HUDEP-2 (cell line): ENCODE data around the gene CAMK1.
"Not testable (repeated sequence)": the region's sequence is repeated elsewhere in the genome, so short reads cannot be mapped to it uniquely, and the experiment has no call there.

Experiments used
- DNase-seq, 76 experiments: peaks; one replicate each; lab custom pipeline; 2025; ENCODE audit not compliant: unreplicated experiment in 76 of 76; lab: John Stamatoyannopoulos, UW

Gene CAMK1

GRCh38 chr3:9778143-9779074, 8.7 kb upstream of the CAMK1 start:
- DNase-seq, result peak in 4 of 76 experiments; percentile 4 to 49 (median 16)

- no peak for DNase-seq
These were observed 7.9 kb upstream of the CAMK1 start for GRCh38 chr3:9777694-9778021.

GRCh38 chr3:9776896-9777693, 7.3 kb upstream of the CAMK1 start:
- DNase-seq, result peak in 17 of 76 experiments; percentile 3 to 40 (median 21)

GRCh38 chr3:9771007-9771406, 1.3 kb upstream of the CAMK1 start:
- not testable (repeated sequence) for DNase-seq

- peak in 11 of 76 experiments; percentile 1 to 32 (median 12) for DNase-seq
These were observed 597 bp upstream of the CAMK1 start for GRCh38 chr3:9770276-9770812.

GRCh38 chr3:9769012-9769411, 735 bp downstream of the CAMK1 start:
- no peak for DNase-seq

- no peak for DNase-seq
These were observed 1.5 kb downstream of the CAMK1 start for GRCh38 chr3:9768141-9768775.

- no peak for DNase-seq
These were observed 2.3 kb downstream of the CAMK1 start for GRCh38 chr3:9767418-9767817.

GRCh38 chr3:9765865-9766264, 3.9 kb downstream of the CAMK1 start:
- DNase-seq, result no peak

GRCh38 chr3:9762871-9763270, 6.9 kb downstream of the CAMK1 start:
- DNase-seq, result no peak

GRCh38 chr3:9761919-9762318, 7.8 kb downstream of the CAMK1 start:
- DNase-seq, result no peak

GRCh38 chr3:9760779-9761505, 8.8 kb downstream of the CAMK1 start:
- DNase-seq, result no peak

- no peak for DNase-seq
These were observed 12.3 kb downstream of the CAMK1 start for GRCh38 chr3:9757427-9757826.

- DNase-seq, result no peak
These were observed 15.1 kb downstream of the CAMK1 start for GRCh38 chr3:9754678-9755077.

GRCh38 chr3:9750556-9751411, 19.0 kb downstream of the CAMK1 start:
- DNase-seq, result peak in 8 of 76 experiments; percentile 4 to 35 (median 12)

- peak; percentile 76 to 99 (median 96) for DNase-seq
These were observed 19.8 kb downstream of the CAMK1 start, which contains the start of gene OGG1 for GRCh38 chr3:9749645-9750555. Gene OGG1, plus strand, starts transcription at chr3:9749952. Its CDS starts 335 bp downstream, at chr3:9750287.

GRCh38 chr3:9749296-9749644, 20.5 kb downstream of the CAMK1 start:
- DNase-seq, result peak in 1 of 76 experiments; percentile 43

GRCh38 chr3:9748031-9748430, 21.7 kb downstream of the CAMK1 start:
- no peak for DNase-seq
